Stimulated activated CD4-positive, alpha-beta T cell treated with anti-CD3 and anti-CD28 coated beads, Interleukin-12 subunit alpha, Interleukin-12 subunit beta, amount 100 ng/mL, for 24 hours (primary cell): ENCODE results near the gene SLC38A5.
"Not testable (repeated sequence)": the region's sequence is repeated elsewhere in the genome, so short reads cannot be mapped to it uniquely, and the experiment has no call there.

Source experiments
- DNase-seq, 2 experiments: peaks; one replicate each; pipeline ENCODE4 v3.0.0-alpha.2; 2020; ENCODE audit warnings: low read depth in 2 of 2

The SLC38A5 gene

DNA sequence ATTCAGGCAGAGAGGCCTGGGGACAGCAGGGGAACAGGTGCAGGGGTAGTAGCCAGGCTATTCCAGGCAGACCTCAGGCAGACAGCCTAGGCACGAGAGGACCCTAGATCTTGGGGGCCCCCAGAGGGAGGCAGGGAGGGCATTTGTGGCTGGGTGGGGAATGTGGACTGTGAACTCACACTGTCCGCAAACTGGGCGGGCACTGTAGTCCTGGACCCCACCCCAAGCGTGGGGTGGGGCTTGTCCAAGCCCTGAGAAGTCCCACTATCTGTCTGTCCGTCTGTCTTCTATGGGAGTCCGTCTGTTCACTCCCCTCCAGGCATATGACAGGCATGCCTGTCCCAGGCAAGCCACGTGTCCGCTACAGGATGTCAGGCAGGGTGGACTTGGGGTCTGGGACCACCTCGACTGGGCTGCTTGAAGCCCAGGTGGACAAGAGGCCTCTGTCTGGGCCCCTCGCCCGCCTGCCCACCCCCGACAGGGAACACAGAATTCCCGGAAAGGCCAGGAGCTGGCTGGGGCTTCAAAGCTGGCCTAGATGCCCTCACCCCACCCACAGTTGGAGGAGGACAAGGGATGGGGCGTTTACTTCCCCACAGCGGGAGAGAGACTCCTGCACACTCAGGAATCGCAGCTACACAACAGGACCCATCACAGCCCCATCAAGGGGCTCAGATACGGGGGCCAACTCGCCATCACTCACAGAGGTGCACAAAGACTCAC lies at the start of gene SLC38A5:
TSS of gene SLC38A5 (minus strand) at position 151 of the 723 bp plus-strand sequence. CDS start 2,336 bp downstream, outside the sequence.
- no peak for DNase-seq

DNA sequence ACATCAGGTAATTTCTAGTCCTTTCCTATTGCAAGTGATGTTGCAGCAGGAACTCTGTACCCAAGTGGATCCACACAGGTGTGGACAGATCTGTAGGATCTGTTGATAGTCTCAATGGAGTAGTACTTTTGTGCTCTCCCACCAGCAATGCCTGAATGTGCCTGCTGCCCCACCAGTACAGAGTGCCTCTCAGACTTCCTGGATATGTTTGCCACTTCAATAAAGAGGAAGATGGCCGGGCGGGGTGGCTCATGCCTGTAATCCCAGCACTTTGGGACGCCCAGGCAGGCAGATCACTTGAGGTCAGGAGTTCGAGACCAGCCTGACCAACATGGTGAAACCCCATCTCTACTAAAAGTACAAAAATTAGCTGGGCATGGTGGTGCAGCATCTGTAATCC lies 49.4 kb upstream of the SLC38A5 start:
- not testable (repeated sequence) for DNase-seq

DNA sequence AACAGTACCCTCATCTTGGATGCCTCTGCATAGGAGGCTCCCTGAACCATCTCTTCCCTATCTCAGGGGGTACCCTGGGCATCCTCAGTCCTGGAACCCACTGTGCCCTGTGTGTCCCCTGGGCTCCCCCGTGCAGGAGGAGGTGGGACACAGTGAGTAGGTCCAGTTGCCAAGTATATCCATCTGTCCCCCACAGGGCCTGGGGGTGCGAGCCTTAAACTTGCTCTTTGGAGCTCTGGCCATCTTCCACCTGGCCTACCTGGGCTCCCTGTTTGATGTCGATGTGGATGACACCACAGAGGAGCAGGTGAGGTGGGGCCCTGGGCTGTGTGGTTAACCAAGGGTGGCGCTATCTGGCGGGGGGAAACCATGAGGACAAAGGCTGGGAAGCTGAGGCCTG lies 46.9 kb upstream of the SLC38A5 start:
- DNase-seq: no peak

DNA sequence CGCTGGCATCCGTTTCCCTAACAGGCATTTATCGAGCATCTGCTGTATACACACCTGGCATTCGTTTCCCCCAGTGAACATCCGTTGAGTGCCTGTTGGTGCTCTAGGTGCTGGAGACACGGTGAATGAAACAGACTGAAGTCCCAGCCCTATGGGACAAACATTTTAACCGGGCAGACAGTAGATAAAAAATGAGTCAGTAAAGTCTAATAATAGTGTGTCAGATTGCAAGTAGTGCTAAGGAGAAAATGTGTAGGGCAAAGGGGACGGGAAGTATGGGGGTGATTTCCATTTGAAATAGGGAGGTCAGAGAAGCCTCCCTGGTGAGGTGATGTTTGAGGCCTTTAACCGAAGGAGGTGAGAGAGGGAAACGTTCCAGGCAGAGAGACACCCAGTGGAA lies 46.2 kb upstream of the SLC38A5 start:
- no peak for DNase-seq

DNA sequence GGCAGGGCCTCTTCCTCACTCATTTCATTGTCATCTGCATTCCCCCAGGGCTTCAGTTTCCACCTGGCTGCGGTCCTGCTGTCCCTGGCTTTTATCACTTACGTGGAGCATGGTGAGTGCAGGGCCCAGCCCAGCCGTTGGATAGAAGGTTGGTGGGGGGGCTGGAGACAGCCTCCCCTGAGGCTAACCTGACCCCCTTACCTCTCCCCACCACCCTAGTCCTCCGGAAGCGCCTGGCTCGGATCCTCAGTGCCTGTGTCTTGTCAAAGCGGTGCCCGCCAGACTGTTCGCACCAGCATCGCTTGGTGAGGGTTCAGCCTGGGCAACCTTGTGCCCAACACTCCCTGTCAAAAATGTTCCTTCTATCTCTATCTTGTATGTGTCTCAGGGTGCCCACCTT lies 45.8 kb upstream of the SLC38A5 start:
- no peak for DNase-seq

DNA sequence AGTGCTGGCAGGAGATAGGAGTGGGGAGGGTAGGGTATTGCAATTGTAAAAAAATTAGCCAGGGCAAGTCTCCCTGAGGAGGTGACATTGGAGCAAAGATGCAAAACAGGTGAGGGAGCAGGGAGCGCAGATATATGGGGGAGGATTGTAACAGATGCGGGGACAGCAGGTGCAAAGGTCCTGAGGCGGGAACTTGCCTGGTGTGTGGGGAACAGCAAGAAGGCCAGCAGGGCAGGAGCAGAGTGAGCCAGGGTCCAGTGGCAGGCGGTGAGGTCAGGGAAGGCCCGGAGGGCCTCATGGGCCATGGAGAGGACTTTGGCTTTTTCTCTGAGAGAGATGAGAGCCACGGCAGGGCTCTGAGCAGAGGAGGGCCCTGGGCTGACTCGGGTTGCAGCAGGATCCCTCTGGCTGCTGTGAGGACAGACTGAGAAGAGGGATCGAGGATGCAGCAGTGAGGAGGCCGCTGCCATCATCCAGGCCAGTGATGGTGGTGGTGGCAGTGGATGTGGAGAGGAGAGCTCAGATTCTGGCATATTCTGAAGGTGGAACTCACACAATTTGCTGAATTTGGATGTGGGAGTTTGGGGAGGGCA lies 44.9 kb upstream of the SLC38A5 start:
- DNase-seq: no peak

DNA sequence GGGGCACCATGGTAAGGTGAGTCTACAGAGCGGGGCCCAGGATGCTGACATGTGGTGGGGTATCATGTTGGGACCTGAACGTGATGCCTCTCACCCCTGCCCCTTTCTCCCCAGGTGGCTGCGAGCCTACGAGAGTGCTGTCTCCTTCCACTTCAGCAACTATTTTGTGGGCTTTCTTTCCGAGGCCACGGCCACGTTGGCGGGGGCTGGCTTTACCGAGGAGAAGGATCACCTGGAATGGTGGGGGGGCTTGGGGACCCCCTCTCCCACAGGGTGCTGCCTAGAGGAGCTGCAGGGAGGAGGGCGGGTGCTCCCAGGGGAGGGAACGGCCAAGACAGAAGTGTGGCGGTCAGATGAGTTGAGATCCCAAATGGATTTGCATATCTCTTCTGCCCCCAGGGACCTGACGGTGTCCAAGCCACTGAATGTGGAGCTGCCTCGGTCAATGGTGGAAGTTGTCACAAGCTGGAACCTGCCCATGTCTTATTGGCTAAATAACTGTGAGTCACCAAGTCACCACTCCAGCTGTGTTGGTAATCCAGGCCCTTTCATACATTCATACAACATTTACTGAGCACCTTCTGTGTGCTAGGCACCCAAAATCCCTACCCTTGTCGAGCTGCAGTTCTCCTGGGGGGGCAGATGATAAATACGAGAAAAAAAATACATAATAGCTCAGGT lies 44.2 kb upstream of the SLC38A5 start:
- DNase-seq: no peak

DNA sequence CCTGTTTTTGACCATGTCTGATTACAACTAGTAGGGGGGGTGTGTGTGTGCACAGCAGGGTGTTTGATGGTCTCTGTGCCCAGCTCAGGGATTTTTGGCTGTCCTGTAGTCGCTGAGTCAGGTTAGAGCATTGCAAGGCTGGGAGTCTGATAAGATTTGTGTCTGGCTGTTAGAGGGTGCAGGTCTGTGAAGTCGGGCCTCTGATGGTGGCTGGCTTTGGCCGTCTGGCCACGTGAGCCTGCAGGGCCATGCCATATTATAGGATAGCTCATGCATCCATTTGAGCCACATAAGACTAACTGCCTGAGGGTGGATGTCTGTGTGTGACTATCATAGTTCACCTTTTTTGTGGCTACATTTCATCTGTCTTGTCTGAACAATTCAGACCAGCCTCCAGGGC lies 43.6 kb upstream of the SLC38A5 start:
- DNase-seq: no peak

DNA sequence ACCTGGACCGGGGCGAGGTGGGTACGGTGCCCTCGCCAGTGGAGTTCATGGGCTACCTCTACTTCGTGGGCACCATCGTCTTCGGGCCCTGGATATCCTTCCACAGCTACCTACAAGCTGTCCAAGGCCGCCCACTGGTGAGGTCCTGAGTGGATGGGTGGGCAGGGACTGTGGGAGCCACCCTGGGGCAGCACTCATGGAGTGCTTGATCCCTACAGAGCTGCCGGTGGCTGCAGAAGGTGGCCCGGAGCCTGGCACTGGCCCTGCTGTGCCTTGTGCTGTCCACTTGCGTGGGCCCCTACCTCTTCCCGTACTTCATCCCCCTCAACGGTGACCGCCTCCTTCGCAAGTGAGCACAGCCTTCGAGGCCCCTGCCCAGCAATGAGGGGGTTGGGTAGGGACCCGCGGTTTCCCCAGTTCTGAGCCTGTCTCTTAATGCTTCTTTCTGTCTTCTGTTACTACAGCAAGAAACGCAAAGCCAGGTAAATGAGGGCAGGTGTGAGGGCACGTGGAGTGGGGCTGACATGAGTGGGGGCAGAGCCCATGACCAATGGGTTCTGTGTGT lies 42.4 kb upstream of the SLC38A5 start:
- DNase-seq: no peak

DNA sequence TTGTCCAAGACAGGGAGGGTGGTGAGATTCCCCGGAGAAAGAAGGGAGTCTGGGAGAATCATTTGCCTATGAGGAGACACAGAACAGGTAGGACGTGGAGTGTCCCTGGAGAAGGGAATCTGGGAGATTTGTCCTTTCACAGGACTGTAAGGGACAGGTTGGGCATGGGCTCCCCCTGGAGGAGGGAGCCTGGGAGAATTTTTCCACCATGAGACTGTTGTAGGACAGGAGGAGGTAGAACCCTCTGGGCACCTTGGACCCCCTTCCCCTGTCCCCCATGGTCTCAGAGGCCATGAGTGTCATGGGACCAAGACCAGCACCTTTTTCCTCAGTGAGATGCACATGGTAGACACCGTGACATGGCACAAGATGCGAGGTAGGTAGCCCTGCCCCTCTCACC lies 41.5 kb upstream of the SLC38A5 start:
- no peak for DNase-seq

DNA sequence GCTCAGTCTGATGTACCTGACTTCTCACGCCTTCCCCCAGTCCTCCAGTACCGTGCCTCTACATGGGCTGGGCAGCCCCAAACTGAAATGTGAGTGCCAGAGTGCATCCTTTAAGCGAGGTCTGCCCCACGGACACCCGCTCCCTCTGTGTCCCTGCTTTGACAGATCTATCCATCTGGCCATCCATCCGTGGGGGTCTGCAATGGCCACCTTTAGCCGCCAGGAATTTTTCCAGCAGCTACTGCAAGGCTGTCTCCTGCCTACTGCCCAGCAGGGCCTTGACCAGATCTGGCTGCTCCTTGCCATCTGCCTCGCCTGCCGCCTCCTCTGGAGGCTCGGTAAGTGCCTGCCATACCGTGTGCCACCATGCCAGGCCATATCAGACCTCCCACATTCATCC lies 39.6 kb upstream of the SLC38A5 start:
- DNase-seq: no peak

DNA sequence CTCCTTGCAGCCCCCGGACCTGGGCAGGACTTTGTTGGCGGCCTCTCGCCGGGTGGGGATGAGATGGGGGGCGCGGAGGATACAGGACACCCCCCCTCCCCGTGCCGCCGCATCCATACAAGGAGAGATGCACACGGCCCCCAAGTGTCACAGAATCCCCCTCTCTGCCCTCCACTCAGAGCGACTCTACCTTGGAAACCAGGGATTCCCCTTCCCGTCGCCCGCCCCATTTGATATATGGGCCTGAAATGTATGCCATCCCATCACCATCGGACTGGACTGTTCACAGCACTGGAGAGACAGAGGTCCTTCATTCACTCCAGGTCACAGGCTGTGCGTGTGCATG lies 39.2 kb upstream of the SLC38A5 start:
- no peak for DNase-seq

DNA sequence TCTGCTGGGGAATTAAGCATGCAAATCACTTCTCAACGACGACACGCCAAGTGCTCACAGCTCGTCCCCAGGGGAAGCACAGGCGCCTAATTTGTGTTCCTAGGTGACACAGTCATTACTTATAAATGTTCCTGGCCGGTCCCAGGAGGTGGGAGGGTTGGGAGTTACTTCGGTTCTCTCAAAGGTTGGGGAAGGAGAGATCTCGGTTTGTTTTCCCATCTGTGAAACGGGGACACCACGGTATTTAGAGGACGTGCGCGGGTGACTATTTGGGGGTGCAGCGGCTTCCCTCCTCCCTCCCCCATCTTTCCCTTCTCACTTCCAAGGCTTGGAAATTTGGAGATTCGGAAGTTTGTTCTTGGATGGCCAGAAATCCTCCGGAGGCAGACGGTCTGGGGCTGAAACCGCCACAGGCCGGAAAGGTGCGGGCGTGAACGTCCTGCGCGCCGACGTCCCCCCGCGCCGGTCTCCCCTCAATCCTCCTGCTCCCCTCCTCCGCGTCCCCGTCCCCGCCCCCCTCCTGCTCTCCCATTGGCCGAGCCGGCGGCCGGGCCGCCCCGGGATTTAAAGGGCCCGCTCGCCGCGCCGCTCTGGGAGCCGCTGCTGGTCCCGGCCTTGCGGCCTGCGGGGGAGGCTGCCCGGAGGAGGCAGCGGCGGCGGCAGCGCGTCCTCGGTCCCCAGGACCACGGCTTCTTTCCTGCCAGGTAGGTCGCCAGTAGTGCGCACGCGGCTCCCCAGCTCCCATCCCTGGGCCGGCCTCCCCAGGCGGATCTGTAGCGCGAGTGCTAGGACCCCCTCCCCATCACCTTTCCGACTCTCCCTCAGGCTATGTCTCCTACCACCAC lies 38.6 kb upstream of the SLC38A5 start, which contains the start of gene PORCN:
TSS of gene PORCN (plus strand) at position 593 of the 845 bp plus-strand sequence. CDS start 829 bp downstream, outside the sequence.
- DNase-seq: peak; percentile 61 to 80

DNA sequence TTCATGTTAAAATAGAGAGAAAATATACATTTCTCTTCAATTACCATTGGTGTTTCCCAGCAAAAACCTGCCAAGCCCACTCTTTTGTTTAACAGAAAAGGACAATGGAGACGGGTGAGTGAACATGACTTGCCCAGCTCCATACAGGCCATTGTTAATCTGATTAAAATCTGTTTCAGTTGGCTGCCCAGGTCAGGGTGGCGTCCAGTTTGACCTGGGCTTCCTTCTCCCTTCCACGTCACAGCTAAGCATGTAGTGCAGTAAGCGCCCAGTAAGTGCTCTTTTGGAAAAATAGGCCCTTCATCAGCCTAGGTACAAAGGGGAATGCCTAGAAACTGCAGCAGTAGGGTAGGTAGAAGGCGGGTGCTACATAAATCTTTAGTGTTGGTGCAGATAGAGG lies 37.2 kb upstream of the SLC38A5 start:
- no peak for DNase-seq

DNA sequence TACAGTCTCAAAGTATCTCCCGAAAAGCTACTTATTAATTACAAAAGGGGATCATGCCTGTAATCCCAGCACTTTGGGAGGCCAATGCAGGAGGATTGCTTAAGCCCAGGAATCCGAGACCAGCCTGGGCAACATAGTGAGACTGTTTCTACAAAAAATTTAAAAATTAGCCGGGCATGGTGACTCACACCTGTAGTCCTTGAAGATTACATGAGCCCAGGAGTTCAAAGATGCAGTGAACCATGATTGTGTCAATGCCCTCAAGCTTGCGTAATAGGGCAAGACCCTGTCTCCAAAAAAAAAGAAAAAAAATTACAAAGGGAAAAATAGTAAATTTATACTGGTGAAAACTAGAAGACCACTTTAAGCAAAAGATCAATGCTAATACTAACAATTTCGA lies 35.4 kb upstream of the SLC38A5 start:
- no peak for DNase-seq

DNA sequence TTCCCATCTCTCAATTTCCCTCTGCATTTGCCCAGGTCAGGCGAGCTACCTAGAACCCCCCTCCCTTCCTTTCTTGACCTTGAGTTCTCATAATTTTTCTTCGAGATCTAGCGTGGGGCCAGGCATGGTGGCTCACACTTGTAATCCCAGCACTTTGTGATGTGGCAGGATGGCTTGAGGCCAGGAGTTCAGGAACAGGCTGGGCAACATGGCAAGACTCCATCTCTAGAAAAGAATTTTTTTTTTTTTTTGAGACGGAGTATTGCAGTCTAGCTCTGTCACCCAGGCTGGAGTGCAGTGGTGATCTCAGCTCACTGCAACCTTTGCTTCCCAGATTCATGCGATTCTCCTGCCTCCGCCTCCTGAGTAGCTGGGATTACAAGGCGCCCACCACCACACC lies 34.2 kb upstream of the SLC38A5 start:
- no peak for DNase-seq

DNA sequence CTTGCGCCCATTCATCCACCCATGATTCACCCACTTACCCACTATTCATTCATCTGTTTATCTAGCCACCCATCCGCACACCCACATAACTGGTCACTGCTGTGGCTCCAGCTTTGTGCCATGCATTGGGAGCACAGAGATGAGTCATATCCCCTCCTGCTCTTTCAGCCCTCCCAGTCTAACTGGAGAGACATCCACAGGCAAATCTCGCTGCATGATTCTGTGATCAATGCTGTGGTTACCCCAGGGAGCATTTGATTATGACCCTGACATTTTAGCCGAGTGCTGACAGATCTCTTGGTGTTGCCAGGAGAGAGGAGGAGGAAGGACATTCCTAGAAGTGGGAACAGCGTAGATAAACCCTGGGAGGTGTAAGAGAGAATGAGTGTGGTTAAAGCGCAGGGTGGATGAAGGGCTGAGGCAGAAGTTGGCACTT lies 28.3 kb upstream of the SLC38A5 start:
- DNase-seq: no peak

DNA sequence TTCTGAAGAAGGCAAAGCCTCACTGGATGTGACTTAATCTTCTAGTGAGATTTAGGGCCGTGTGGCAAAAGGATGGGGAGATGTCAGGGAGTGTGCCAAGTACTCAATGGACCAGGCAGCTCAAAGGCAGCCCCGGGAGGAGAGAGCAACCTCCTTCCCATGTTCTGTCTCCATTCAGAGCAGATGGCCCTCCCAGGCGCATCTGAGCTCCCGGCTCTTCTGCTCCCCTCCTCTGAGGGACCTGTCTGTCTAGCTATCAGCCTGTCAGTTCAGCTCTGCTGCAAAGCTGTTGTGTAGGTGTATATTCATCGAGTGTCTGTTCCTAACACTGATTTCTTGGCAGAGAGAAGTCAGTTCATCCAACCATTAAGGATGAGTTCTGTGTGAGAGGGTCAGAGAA lies 27.8 kb upstream of the SLC38A5 start:
- DNase-seq: no peak

DNA sequence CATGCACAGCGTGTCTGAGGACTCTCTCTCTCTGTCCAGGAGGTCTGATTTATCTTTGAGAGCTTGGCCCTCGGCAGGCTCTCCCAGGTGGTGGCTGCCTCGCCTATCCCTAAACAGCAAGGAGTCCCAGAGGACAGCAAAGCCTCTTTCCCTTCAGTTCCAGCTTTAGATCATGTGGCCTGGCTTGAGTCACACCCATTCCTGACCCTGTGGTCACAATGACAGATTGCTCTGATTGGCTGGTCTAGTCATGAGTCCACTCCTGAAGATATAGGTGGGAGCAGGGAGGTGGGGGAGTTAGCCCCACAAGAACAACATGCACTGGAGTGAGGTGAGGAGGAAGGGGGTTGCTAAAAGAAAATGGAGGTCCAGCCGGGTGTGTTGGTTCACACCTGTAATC lies 26.6 kb upstream of the SLC38A5 start:
- DNase-seq: no peak

DNA sequence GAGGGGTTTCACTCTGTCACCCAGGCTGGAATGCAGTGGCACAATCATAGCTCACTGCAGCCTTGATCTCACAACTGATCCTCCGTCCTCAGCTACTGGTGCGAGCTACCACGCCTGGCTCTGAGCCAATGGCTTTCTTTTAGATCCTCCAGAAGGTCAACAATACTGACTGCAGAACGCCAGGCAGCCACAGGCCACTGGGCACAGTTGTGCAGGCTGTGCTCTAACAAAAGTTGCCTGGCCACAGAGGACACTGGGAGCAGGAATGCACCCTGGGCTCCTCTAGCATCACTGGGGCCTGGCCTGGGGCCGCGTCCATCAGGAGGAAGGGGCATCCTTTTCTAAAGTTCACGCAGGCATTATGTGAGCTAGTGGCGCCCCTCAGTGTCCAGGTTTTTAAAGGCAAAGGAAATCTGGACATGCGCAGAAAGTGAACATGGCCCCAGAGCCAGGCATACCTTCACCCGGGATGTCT lies 23.9 kb upstream of the SLC38A5 start:
- no peak for DNase-seq

DNA sequence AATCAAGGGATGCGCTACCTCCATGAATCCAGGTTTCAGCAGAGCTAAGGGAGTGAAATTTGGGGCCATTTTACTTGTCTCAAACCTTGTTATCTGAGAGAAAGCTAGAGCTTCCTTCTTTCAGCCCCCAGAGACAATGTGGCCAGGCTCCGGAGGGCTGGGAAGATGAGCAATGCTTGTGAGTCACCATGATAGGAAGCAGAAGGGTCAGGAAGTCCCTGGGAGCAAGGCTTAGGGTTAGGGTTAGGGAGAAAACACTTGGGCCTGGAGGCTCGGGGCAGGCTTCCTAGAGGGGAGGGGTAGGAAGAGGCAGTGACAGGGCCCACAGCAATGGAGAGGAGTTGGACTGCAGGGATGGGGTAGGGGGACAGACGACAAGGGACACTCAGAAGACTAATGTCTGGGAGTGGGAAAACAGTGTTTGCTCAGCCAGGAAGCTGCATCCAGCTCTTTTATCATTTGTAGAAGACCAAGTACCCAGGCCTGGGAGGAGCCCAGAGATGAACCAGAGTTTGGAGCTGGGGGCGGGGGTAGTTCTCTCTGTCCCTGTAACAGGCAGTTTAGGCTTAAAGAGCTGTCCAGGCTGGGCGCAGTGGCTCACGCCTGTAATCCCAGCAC lies 22.3 kb upstream of the SLC38A5 start:
- no peak for DNase-seq
